GM19452 (cell line): ENCODE data around the gene MEOX1.
"Not testable (repeated sequence)": the region's sequence is repeated elsewhere in the genome, so short reads cannot be mapped to it uniquely, and the experiment has no call there.

Experiments used
- ATAC-seq: cut with Tn5 transposase; IDR thresholded peaks from one replicate; pipeline ENCODE4 v1.9.1; 2021; ENCODE audit not compliant: unreplicated experiment

MEOX1 gene

GRCh38 chr17:43661699-43662412 lies at the start of gene MEOX1:
MEOX1 (minus strand) TSS chr17:43661922; CDS start chr17:43661534, 388 bp downstream.
- no peak for ATAC-seq

- ATAC-seq, result no peak
Measured at GRCh38 chr17:43710101-43710500, 48.4 kb upstream of the MEOX1 start.

GRCh38 chr17:43709210-43709609 lies 47.5 kb upstream of the MEOX1 start:
- ATAC-seq, result no peak

GRCh38 chr17:43707184-43707583 lies 45.5 kb upstream of the MEOX1 start:
- no peak for ATAC-seq

GRCh38 chr17:43706235-43706634 lies 44.5 kb upstream of the MEOX1 start:
- ATAC-seq, result no peak

- no peak for ATAC-seq
Measured at GRCh38 chr17:43703630-43704029, 41.9 kb upstream of the MEOX1 start.

- no peak for ATAC-seq
Measured at GRCh38 chr17:43702637-43703036, 40.9 kb upstream of the MEOX1 start.

- ATAC-seq, result no peak
Measured at GRCh38 chr17:43701318-43701743, 39.6 kb upstream of the MEOX1 start.

GRCh38 chr17:43699438-43699756 lies 37.7 kb upstream of the MEOX1 start:
- ATAC-seq, result no peak

GRCh38 chr17:43698678-43699437 lies 37.1 kb upstream of the MEOX1 start:
- ATAC-seq, result no peak

- ATAC-seq, result no peak
Measured at GRCh38 chr17:43697937-43698336, 36.2 kb upstream of the MEOX1 start.

GRCh38 chr17:43696891-43697290 lies 35.2 kb upstream of the MEOX1 start:
- ATAC-seq, result no peak

- no peak for ATAC-seq
Measured at GRCh38 chr17:43695970-43696865, 34.5 kb upstream of the MEOX1 start.

GRCh38 chr17:43694081-43694870 lies 32.6 kb upstream of the MEOX1 start:
- no peak for ATAC-seq

- ATAC-seq, result no peak
Measured at GRCh38 chr17:43691317-43691693, 29.6 kb upstream of the MEOX1 start.

GRCh38 chr17:43690624-43691316 lies 29.0 kb upstream of the MEOX1 start:
- ATAC-seq, result no peak

- ATAC-seq, result no peak
Measured at GRCh38 chr17:43689814-43690213, 28.1 kb upstream of the MEOX1 start.

GRCh38 chr17:43689131-43689530 lies 27.4 kb upstream of the MEOX1 start:
- no peak for ATAC-seq

GRCh38 chr17:43686957-43687356 lies 25.2 kb upstream of the MEOX1 start:
- ATAC-seq, result not testable (repeated sequence)
